Keratinocyte (primary cell): ENCODE measurements around the gene MYL10. TPM values are rescaled to one million over a fixed set of nuclear protein-coding genes. Genes with fewer than 3 reads are reported as not detected.

ENCODE experiments used
- DNase-seq: peaks from one replicate; pipeline ENCODE4 v3.0.0-alpha.2; 2011; ENCODE audit warnings: low read depth, missing footprints, low spot score
- FAIRE-seq: peaks from 2 replicates; lab custom pipeline; 2011; peaks lifted over from hg19 to GRCh38; lab: Jason Lieb, UNC
- H2AFZ ChIP-seq: 2 replicates; pipeline ENCODE4 v1.6.0; 2012; ENCODE audit warnings: low read length, control low read depth, inconsistent platforms; ENCODE audit not compliant: control insufficient read depth
- H3K27ac ChIP-seq: 2 replicates; pipeline ENCODE4 v1.5.1; 2011; ENCODE audit warnings: low read length; ENCODE audit not compliant: control insufficient read depth, insufficient read depth
- H3K27me3 ChIP-seq: 3 replicates; pipeline ENCODE4 v1.6.0; 2011; ENCODE audit warnings: low read length; ENCODE audit not compliant: control insufficient read depth, insufficient read depth; ENCODE audit errors: extremely low read depth
- H3K36me3 ChIP-seq, 2 experiments: 2 replicates in 1 of 2; 3 replicates in 1 of 2; pipeline ENCODE4 v1.5.1; 2011; ENCODE audit warnings: low read length in 2 of 2, mild to moderate bottlenecking in 1 of 2; ENCODE audit not compliant: control insufficient read depth in 2 of 2, insufficient read depth in 2 of 2; ENCODE audit errors: extremely low read depth in 1 of 2
- H3K4me1 ChIP-seq: 3 replicates; pipeline ENCODE4 v1.5.1; 2011; ENCODE audit warnings: low read length; ENCODE audit not compliant: control insufficient read depth, insufficient read depth; ENCODE audit errors: extremely low read depth
- H3K4me2 ChIP-seq: 3 replicates; pipeline ENCODE4 v1.6.0; 2011; ENCODE audit warnings: low read depth, low read length; ENCODE audit not compliant: control insufficient read depth, insufficient read depth; ENCODE audit errors: extremely low read depth
- H3K4me3 ChIP-seq, 3 experiments: fragments of 200-600 bp in 1 of 3; sonication (generic) in 1 of 3; 2 replicates in 2 of 3; 3 replicates in 1 of 3; pipeline ENCODE4 v1.5.1; 2011 to 2016; ENCODE audit warnings: low read length in 3 of 3, mild to moderate bottlenecking in 3 of 3, control low read depth in 2 of 3, inconsistent platforms in 1 of 3, low read depth in 1 of 3, mixed read lengths in 1 of 3, mixed run types in 1 of 3, moderate library complexity in 1 of 3; ENCODE audit not compliant: control insufficient read depth in 2 of 3, insufficient read depth in 2 of 3; ENCODE audit errors: extremely low read depth in 1 of 3
- H3K79me2 ChIP-seq: 2 replicates; pipeline ENCODE4 v1.6.0; 2012; ENCODE audit warnings: low read length; ENCODE audit not compliant: control insufficient read depth, insufficient read depth
- H3K9ac ChIP-seq: 3 replicates; pipeline ENCODE4 v1.6.0; 2011; ENCODE audit warnings: low read length; ENCODE audit not compliant: control insufficient read depth, insufficient read depth; ENCODE audit errors: extremely low read depth
- H3K9me1 ChIP-seq: 3 replicates; pipeline ENCODE4 v1.6.0; 2011; ENCODE audit warnings: low read length; ENCODE audit not compliant: control insufficient read depth, insufficient read depth; ENCODE audit errors: extremely low read depth
- H3K9me3 ChIP-seq: 2 replicates; pipeline ENCODE4 v1.5.1; 2012; ENCODE audit warnings: low read depth, low read length; ENCODE audit not compliant: control insufficient read depth
- H4K20me1 ChIP-seq: 3 replicates; pipeline ENCODE4 v1.6.0; 2011; ENCODE audit warnings: low read length; ENCODE audit not compliant: control insufficient read depth, insufficient read depth; ENCODE audit errors: extremely low read depth
- CTCF ChIP-seq, 3 experiments: IDR thresholded peaks in 1 of 3; conservative IDR thresholded peaks in 1 of 3; optimal IDR thresholded peaks in 1 of 3; 2 replicates in 2 of 3; 3 replicates in 1 of 3; pipeline versions ENCODE3 to v1.5.1; 2011; ENCODE audit warnings: low read length in 3 of 3, mild to moderate bottlenecking in 3 of 3, moderate library complexity in 2 of 3, control low read depth in 1 of 3, inconsistent platforms in 1 of 3; ENCODE audit not compliant: insufficient read depth in 2 of 3; ENCODE audit errors: extremely low read depth in 1 of 3
- EZH2 ChIP-seq: IDR thresholded peaks from one replicate; pipeline ENCODE4 v1.6.1; 2012; ENCODE audit warnings: inconsistent platforms, mild to moderate bottlenecking, low read length, moderate library complexity
- dilution Hi-C: fragments of 300-500 bp; cut with MboI; formaldehyde crosslinking; loops from one replicate; pipeline ENCODE4 v1.7.0; 2020; ENCODE audit warnings: low sequenced_read_pairs; ENCODE audit not compliant: extremely low pct_ligation_motif_present
- polyA plus RNA-seq, 5 experiments: library from polyadenylated mRNA; depleted of rRNA in 3 of 5; stranded (reverse) in 3 of 5; stranded (forward) in 1 of 5; unstranded in 1 of 5; fragments of >200 nt; gene quantifications; 1 replicate in 1 of 5; 2 replicates in 3 of 5; 3 replicates in 1 of 5; pipeline versions ENCODE4 v1.2.1 to v1.2.3, GENCODE V29; 2011 to 2012; ENCODE audit warnings: missing spikeins in 2 of 5, low read depth in 1 of 5, low replicate concordance in 1 of 5

Gene MYL10
- polyA plus RNA-seq, 1 donor (not counting 4 experiments of a cell fraction or from before 2014, with no cell fraction given): not detected

GRCh38 chr7:101632641-101633040 is 3.5 kb upstream of the MYL10 start:
- TF ChIP-seq EZH2: no peak
- TF ChIP-seq CTCF (optimal IDR thresholded peaks at IDR 0.05 in 1 of 3, IDR thresholded peaks at IDR 0.05 in 1 of 3, conservative IDR thresholded peaks at IDR 0.05 in 1 of 3; ENCODE audit: extremely low read depth in 1 of 3, insufficient read depth in 2 of 3, low read length in 3 of 3): no peak
- Histone ChIP-seq H3K9me1 (no peaks in the 10 kb centered on the region), H3K4me3 (no peak overlapping the region), H3K27me3 (peaks cover 4% of the 10 kb centered on the region), H3K9ac (no peak overlapping the region), H3K27ac (no peak overlapping the region), H4K20me1 (no peaks in the 10 kb centered on the region), H3K4me1 (peaks cover 25% of the 10 kb centered on the region), H3K9me3 (peaks cover 3% of the 10 kb centered on the region), H3K79me2 (no peaks in the 10 kb centered on the region), H3K4me2 (no peak overlapping the region), H3K36me3 (no peaks in the 10 kb centered on the region), H2AFZ (no peak overlapping the region)
- no peak for DNase-seq
- dilution Hi-C loops: no loop called here
- no peak for FAIRE-seq

GRCh38 chr7:101631224-101631714 is 2.2 kb upstream of the MYL10 start:
- Histone ChIP-seq H2AFZ (no peak overlapping the region), H3K4me2 (peak overlapping the region; percentile 42), H4K20me1 (no peaks in the 10 kb centered on the region), H3K36me3 (no peaks in the 10 kb centered on the region), H3K9me3 (peaks cover 3% of the 10 kb centered on the region), H3K79me2 (no peaks in the 10 kb centered on the region), H3K4me3 (peak overlapping the region in 2 of 3 experiments; percentile 1 to 39), H3K9me1 (no peaks in the 10 kb centered on the region), H3K27ac (peak overlapping the region; percentile 11), H3K4me1 (peaks cover 17% of the 10 kb centered on the region), H3K9ac (no peak overlapping the region), H3K27me3 (peaks cover 11% of the 10 kb centered on the region)
- dilution Hi-C loops: no loop called here
- FAIRE-seq: peak; percentile 82
- no peak for DNase-seq
- TF ChIP-seq CTCF (optimal IDR thresholded peaks at IDR 0.05 in 1 of 3, IDR thresholded peaks at IDR 0.05 in 1 of 3, conservative IDR thresholded peaks at IDR 0.05 in 1 of 3; ENCODE audit: extremely low read depth in 1 of 3, insufficient read depth in 2 of 3, low read length in 3 of 3): no peak
- no peak for TF ChIP-seq EZH2
